Upper lobe of right lung (tissue), 1 donor: ENCODE data around the gene KIAA0586. TPM values are rescaled to one million over a fixed set of nuclear protein-coding genes. Genes with fewer than 3 reads are reported as not detected.
"Not testable (repeated sequence)": the region's sequence is repeated elsewhere in the genome, so short reads cannot be mapped to it uniquely, and the experiment has no call there.

Experiments
- ATAC-seq: fragments of 200-7000 bp; cut with Tn5 transposase; one replicate; pipeline ENCODE4 v1.9.1; 2020; ENCODE audit warnings: mild to moderate bottlenecking, moderate library complexity
- DNase-seq: peaks from one replicate; pipeline ENCODE4 v3.0.0-alpha.2; 2020
- H3K27ac ChIP-seq: fragments of 200-600 bp; one replicate; pipeline ENCODE4 v1.8.0; 2022
- H3K27me3 ChIP-seq: fragments of 200-600 bp; one replicate; pipeline ENCODE4 v1.8.0; 2022; ENCODE audit warnings: mild to moderate bottlenecking
- H3K36me3 ChIP-seq: fragments of 200-600 bp; one replicate; pipeline ENCODE4 v1.8.0; 2022
- H3K4me1 ChIP-seq: fragments of 200-600 bp; one replicate; pipeline ENCODE4 v1.8.0; 2022
- H3K4me3 ChIP-seq: fragments of 200-600 bp; one replicate; pipeline ENCODE4 v1.8.0; 2022; ENCODE audit warnings: mild to moderate bottlenecking
- H3K9me3 ChIP-seq: fragments of 200-600 bp; one replicate; pipeline ENCODE4 v1.8.0; 2022
- CTCF ChIP-seq: fragments of 200-600 bp; IDR thresholded peaks from one replicate; pipeline ENCODE4 v1.8.0; 2022; ENCODE audit warnings: antibody characterized with exemption
- intact Hi-C: fragments of 100-400 bp; cut with DNase I; formaldehyde crosslinking; loops from one replicate; pipeline ENCODE4 v1.11.0; 2022
- total RNA-seq: library from RNA; stranded (reverse); fragmentation: NEBNext Ultra II Directional; extraction: Animal tissue kit (Norgen Biotek cat#: 25700); gene quantifications from one replicate; pipeline ENCODE4 v1.2.1, GENCODE V29; 2021
- donor health status: DM: no; HTN: yes; CAD: no; lungs with severe emphysema.

KIAA0586 gene
- total RNA-seq, 1 donor from 2014 or later = 16.3 TPM

- intact Hi-C loops = no loop called here
- Histone ChIP-seq H3K36me3 (no peaks in the 10 kb centered on the region), H3K4me1 (no peaks in the 10 kb centered on the region), H3K27me3 (no peaks in the 10 kb centered on the region), H3K27ac (no peak overlapping the region), H3K9me3 (no peaks in the 10 kb centered on the region), H3K4me3 (no peak overlapping the region)
- no peak for TF ChIP-seq CTCF
- DNase-seq (no peak), ATAC-seq (no peak)
These were observed 159.8 kb downstream of the KIAA0586 start for GRCh38 chr14:58587271-58587670.

- H3K36me3 ChIP-seq, ATAC-seq, H3K27ac ChIP-seq, DNase-seq, H3K4me3 ChIP-seq, H3K27me3 ChIP-seq, intact Hi-C loops, H3K9me3 ChIP-seq, H3K4me1 ChIP-seq: not testable (repeated sequence)
These were observed 160.8 kb downstream of the KIAA0586 start for GRCh38 chr14:58588321-58588720.

GRCh38 chr14:58593977-58594376 is 166.5 kb downstream of the KIAA0586 start:
- intact Hi-C loops = no loop called here
- DNase-seq (no peak), ATAC-seq (no peak)
- no peak for TF ChIP-seq CTCF
- H3K9me3 ChIP-seq = no peaks in the 10 kb centered on the region
- H3K4me3 ChIP-seq = no peak overlapping the region
- H3K27me3 ChIP-seq = no peaks in the 10 kb centered on the region
- no peaks in the 10 kb centered on the region for H3K4me1 ChIP-seq
- no peak overlapping the region for H3K27ac ChIP-seq
- no peaks in the 10 kb centered on the region for H3K36me3 ChIP-seq

- Histone ChIP-seq H3K27ac (no peak overlapping the region), H3K9me3 (no peaks in the 10 kb centered on the region), H3K36me3 (no peaks in the 10 kb centered on the region), H3K27me3 (no peaks in the 10 kb centered on the region), H3K4me3 (no peak overlapping the region), H3K4me1 (no peaks in the 10 kb centered on the region)
- no peak for TF ChIP-seq CTCF
- DNase-seq (no peak), ATAC-seq (no peak)
- intact Hi-C loops = no loop called here
These were observed 169.5 kb downstream of the KIAA0586 start for GRCh38 chr14:58597041-58597440.

- H3K4me1 ChIP-seq = no peaks in the 10 kb centered on the region
- DNase-seq = no peak
- no peak overlapping the region for H3K27ac ChIP-seq
- H3K27me3 ChIP-seq = no peaks in the 10 kb centered on the region
- no peak for TF ChIP-seq CTCF
- no peak for ATAC-seq
- no peaks in the 10 kb centered on the region for H3K9me3 ChIP-seq
- H3K4me3 ChIP-seq = no peak overlapping the region
- no peaks in the 10 kb centered on the region for H3K36me3 ChIP-seq
- intact Hi-C loops = no loop called here
These were observed 170.7 kb downstream of the KIAA0586 start for GRCh38 chr14:58598028-58598803.

- Histone ChIP-seq H3K27ac (no peak overlapping the region), H3K4me1 (no peaks in the 10 kb centered on the region), H3K36me3 (no peaks in the 10 kb centered on the region), H3K9me3 (no peaks in the 10 kb centered on the region), H3K4me3 (no peak overlapping the region), H3K27me3 (no peaks in the 10 kb centered on the region)
- ATAC-seq = no peak
- intact Hi-C loops = no loop called here
- TF ChIP-seq CTCF = no peak
- no peak for DNase-seq
These were observed 171.4 kb downstream of the KIAA0586 start for GRCh38 chr14:58598804-58599525.
